H1 (cell line): ENCODE data around the gene NXPH1.
"Not testable (repeated sequence)": the region's sequence is repeated elsewhere in the genome, so short reads cannot be mapped to it uniquely, and the experiment has no call there.

Experiments used
- CTCF ChIP-seq, 3 experiments: IDR thresholded peaks; 1 replicate in 2 of 3; 2 replicates in 1 of 3; pipeline versions ENCODE4 v1.5.1 to v1.6.1; 2011; ENCODE audit warnings: low read length in 3 of 3, mild to moderate bottlenecking in 3 of 3, inconsistent platforms in 2 of 3, low read depth in 1 of 3, moderate library complexity in 1 of 3; ENCODE audit not compliant: insufficient read depth in 1 of 3; ENCODE audit errors: control extremely low read depth in 1 of 3
- EGR1 ChIP-seq: IDR thresholded peaks from 2 replicates; pipeline ENCODE4 v1.6.1; 2011; ENCODE audit warnings: low read depth, low read length, borderline replicate concordance
- EP300 ChIP-seq, 2 experiments: IDR thresholded peaks; 1 replicate in 1 of 2; 2 replicates in 1 of 2; pipeline ENCODE4 v1.6.1; 2011 to 2012; ENCODE audit warnings: low read depth in 2 of 2, low read length in 2 of 2, mild to moderate bottlenecking in 2 of 2, borderline replicate concordance in 1 of 2, inconsistent platforms in 1 of 2, moderate library complexity in 1 of 2
- JUND ChIP-seq: IDR thresholded peaks from 2 replicates; pipeline ENCODE4 v1.6.1; 2011; ENCODE audit warnings: mild to moderate bottlenecking, improper control_type of control experiment, low read length
- MAX ChIP-seq: IDR thresholded peaks from 2 replicates; pipeline ENCODE4 v1.6.1; 2012; ENCODE audit warnings: inconsistent platforms
- NRF1 ChIP-seq: IDR thresholded peaks from 2 replicates; pipeline ENCODE4 v1.6.1; 2011; ENCODE audit warnings: mild to moderate bottlenecking, low read depth, low read length, improper control_type of control experiment
- POLR2A ChIP-seq, 2 experiments: IDR thresholded peaks; 1 replicate in 1 of 2; 2 replicates in 1 of 2; pipeline ENCODE4 v1.6.1; 2011; ENCODE audit warnings: low read depth in 2 of 2, low read length in 2 of 2, mild to moderate bottlenecking in 2 of 2; ENCODE audit errors: control extremely low read depth in 1 of 2
- POLR2AphosphoS5 ChIP-seq: IDR thresholded peaks from 2 replicates; pipeline ENCODE4 v1.6.1; 2011; ENCODE audit warnings: low read depth, low read length
- RAD21 ChIP-seq, 2 experiments: IDR thresholded peaks in 1 of 2; conservative IDR thresholded peaks in 1 of 2; 2 replicates each; pipeline ENCODE4 v1.6.1; 2011; ENCODE audit warnings: low read depth in 2 of 2, low read length in 2 of 2, improper control_type of control experiment in 1 of 2, inconsistent platforms in 1 of 2, mild to moderate bottlenecking in 1 of 2, moderate library complexity in 1 of 2
- RNF2 ChIP-seq: fragments of 200-900, 300-1000 bp; sonication (generic); IDR thresholded peaks from 2 replicates; pipeline ENCODE4 v1.7.1; 2016; ENCODE audit warnings: borderline replicate concordance, low read depth, mild to moderate bottlenecking, antibody characterized with exemption, low read length; ENCODE audit not compliant: poor library complexity, severe bottlenecking; ENCODE audit errors: missing control alignments
- YY1 ChIP-seq: IDR thresholded peaks from 2 replicates; pipeline ENCODE4 v1.6.1; 2011; ENCODE audit warnings: low read depth, mild to moderate bottlenecking, low read length

GRCh38 chr7:8731756-8732155 is 298.3 kb downstream of the NXPH1 start:
- not testable (repeated sequence) for TF ChIP-seq POLR2A (IDR thresholded peaks at IDR 0.05; ENCODE audit: control extremely low read depth in 1 of 2, low read depth in 2 of 2, low read length in 2 of 2); CTCF (IDR thresholded peaks at IDR 0.05; ENCODE audit: control extremely low read depth in 1 of 3, insufficient read depth in 1 of 3, low read depth in 1 of 3, low read length in 3 of 3); EP300 (IDR thresholded peaks at IDR 0.05; ENCODE audit: borderline replicate concordance in 1 of 2, low read depth in 2 of 2, low read length in 2 of 2); POLR2AphosphoS5; RNF2; RAD21 (IDR thresholded peaks at IDR 0.05 in 1 of 2, conservative IDR thresholded peaks at IDR 0.05 in 1 of 2; ENCODE audit: low read depth in 2 of 2, low read length in 2 of 2); MAX; EGR1; YY1; NRF1; JUND
